Measurements from ENCODE around the gene TNRC6B.
"Not testable (repeated sequence)": the region's sequence is repeated elsewhere in the genome, so short reads cannot be mapped to it uniquely, and the experiment has no call there.

The TNRC6B gene

GRCh38 chr22:40368016-40368415, 190.3 kb downstream of the TNRC6B start:
- DNase-seq = no peak

GRCh38 chr22:40368836-40369235, 191.1 kb downstream of the TNRC6B start:
- DNase-seq = no peak

GRCh38 chr22:40374567-40374966, 196.8 kb downstream of the TNRC6B start:
- no peak for DNase-seq

GRCh38 chr22:40376149-40376548, 198.4 kb downstream of the TNRC6B start:
- no peak for DNase-seq

GRCh38 chr22:40377931-40378330, 200.2 kb downstream of the TNRC6B start:
- no peak for DNase-seq

GRCh38 chr22:40378448-40378847, 200.7 kb downstream of the TNRC6B start:
- DNase-seq = not testable (repeated sequence)

GRCh38 chr22:40381461-40381860, 203.7 kb downstream of the TNRC6B start:
- DNase-seq = no peak

- DNase-seq = no peak
Measured at GRCh38 chr22:40383905-40384304, 206.2 kb downstream of the TNRC6B start.

GRCh38 chr22:40385036-40385782, 207.5 kb downstream of the TNRC6B start:
- peak; percentile 56 for DNase-seq
